Activated CD8-positive, alpha-beta memory T cell treated with anti-CD3 and anti-CD28 coated beads, Interleukin-2, amount 50 U/mL, for 48 hours (primary cell): ENCODE measurements around the gene GPC6.

ENCODE experiments used
- DNase-seq: peaks from one replicate; pipeline ENCODE4 v3.0.0-alpha.2; 2020

Gene GPC6

GRCh38 chr13:93708308-93709075 lies 481.9 kb downstream of the GPC6 start:
- DNase-seq: no peak

- no peak for DNase-seq
These were observed 483.1 kb downstream of the GPC6 start for GRCh38 chr13:93709506-93710244.

GRCh38 chr13:93714171-93714570 lies 487.6 kb downstream of the GPC6 start:
- DNase-seq: no peak

DNA sequence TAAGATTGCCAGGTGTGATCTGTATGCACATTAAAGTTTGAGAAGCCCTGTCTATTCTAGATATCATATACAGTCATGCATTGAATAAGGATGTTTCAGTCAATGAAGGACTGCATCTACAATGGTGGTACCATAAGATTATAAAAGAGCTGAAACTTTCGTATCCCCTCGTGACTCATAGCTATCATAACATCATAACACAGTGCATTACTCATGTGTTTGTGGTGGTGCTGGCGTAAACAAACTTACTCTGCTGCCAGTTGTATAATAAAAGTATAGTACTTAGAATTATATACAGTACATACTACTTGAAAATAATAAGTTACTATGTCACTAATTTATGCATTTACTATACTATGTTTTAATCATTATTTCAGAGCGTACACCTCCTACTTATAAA lies 489.3 kb downstream of the GPC6 start:
- DNase-seq: no peak

DNA sequence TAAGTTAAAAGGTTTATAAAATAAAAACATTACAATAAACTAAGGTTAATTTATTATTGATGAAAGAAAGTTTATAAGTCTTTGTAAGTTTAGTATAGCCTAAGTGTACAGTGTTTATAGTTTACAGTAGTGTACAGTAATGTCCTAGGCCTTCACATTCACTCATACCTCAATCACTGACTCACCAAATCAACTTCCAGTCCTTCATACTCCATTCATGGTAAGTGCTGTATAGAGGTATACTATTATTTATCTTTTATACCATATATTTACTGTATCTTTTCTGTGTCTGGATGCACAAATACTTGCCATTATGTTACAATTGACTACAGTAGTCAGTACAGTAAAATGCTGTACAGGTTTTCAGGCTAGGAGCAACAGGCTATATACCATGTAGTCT lies 490.0 kb downstream of the GPC6 start:
- no peak for DNase-seq

DNA sequence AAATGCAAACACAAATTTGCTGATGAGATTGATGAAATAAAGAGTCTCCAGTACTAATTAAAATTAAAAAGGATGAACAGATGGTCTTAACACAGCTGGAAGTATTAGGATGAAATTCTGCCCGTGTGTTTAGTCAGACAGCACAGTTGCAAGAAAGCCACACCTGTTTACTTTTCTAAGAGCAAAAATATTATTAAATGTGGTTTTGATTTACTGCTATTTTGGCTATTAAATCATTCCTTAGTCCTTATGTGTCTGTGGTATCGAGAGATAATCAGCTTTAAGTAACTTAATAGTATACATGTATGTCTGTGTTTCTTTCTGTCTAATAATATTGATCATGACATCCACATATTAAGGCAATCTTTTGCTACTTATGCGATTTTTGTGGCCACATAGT lies 494.9 kb downstream of the GPC6 start:
- no peak for DNase-seq

GRCh38 chr13:93723316-93723715 lies 496.7 kb downstream of the GPC6 start:
- DNase-seq: no peak

DNA sequence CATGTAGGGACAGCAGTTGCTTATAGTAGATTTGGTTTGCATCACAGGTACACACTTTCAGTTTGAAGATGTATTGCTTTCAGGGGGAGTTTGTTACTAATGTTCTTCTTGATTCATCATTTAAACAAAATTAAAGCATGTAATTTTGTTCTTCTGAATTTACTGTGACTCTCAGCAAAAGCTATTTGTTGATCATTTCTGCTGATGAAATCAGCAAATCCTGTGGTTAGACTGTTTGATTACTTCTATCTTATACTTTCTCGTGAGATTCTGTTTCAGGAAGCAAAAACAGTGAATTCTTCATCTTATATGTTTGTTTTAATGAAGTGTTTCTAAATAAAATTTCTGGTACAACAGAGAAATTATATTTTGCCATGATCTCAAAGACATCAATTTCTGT lies 497.6 kb downstream of the GPC6 start:
- no peak for DNase-seq

- DNase-seq: no peak
These were observed 499.8 kb downstream of the GPC6 start for GRCh38 chr13:93726173-93726957.

DNA sequence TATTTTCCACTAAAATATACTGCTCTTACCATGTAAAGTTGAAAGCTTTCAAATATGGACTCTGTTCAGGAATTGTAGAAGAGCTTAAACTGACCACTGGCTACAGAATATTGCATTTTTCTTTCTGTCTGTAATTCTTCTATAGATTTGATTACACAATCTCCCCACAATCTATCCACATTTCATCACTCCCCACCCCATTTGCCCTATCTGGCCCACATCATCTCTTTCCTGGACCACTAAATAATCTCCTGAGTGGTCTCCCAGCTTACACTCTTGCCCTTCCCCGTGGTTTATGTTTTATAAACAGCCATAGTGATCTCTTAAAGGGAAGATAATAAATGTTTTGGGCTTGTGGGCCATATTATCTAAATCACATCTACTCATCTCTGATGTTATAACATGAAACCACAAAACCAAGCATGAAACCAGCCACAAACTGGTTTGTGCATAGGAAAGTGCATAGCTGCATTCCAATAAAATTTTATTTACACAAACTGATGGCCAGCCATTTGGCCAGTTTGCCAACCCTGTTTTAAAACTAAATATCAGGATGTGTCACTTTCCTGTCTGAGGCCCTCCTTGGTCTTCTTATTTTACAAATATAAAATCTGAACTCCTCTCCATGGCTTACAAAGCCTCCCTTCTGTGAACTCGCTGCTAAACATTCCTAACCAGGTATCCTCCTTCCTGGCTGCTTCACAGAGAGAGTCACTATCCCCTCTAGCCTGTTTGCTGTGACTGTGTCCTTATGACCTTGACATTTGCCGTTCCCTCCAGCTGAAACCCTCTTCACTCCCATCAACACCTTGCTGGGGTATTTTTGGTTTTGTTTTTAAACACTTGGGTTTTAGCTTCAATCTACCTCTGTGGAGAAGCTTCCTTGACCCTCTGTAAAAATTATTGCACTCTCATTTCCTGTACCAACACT lies 500.9 kb downstream of the GPC6 start:
- no peak for DNase-seq

DNA sequence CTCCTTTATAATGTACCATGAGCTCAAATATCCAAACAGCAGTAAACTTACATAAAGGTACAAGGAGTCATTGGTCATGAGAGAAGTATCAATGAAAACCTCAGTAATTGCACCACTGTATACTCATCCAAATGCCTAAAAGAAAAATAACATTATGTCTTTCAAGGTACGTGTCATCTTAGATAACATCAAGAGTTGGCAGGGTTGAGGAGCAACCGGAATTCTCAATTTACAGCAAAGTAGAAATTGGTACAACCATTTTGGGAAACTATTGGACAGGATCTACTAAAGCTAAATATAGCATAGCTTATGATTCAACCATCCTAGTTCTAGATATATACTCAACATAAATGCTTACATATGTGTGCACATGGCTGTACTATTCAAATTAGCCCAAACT lies 502.8 kb downstream of the GPC6 start:
- no peak for DNase-seq

- DNase-seq: no peak
These were observed 504.2 kb downstream of the GPC6 start for GRCh38 chr13:93730780-93731179.

- no peak for DNase-seq
These were observed 505.6 kb downstream of the GPC6 start for GRCh38 chr13:93732186-93732585.

- no peak for DNase-seq
These were observed 509.5 kb downstream of the GPC6 start for GRCh38 chr13:93736081-93736480.

DNA sequence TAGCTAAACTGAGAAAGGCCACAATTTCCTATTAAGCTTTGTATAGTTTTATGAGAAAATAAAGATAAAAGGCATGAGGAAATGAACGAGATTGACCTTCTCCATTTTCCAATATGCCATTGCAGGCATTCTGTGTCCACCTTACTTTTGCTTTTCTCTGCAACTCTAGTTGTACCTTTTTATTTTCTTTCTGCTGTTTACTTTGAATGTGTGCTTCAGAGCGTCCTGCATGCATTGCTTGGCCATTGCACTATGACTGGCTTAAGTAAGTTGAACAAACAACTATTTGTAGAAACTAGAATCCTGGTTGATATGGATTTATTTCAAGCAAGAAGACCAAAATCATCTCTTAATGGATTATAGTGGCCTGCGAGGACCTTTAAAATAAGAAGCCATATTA lies 510.3 kb downstream of the GPC6 start:
- DNase-seq: no peak

DNA sequence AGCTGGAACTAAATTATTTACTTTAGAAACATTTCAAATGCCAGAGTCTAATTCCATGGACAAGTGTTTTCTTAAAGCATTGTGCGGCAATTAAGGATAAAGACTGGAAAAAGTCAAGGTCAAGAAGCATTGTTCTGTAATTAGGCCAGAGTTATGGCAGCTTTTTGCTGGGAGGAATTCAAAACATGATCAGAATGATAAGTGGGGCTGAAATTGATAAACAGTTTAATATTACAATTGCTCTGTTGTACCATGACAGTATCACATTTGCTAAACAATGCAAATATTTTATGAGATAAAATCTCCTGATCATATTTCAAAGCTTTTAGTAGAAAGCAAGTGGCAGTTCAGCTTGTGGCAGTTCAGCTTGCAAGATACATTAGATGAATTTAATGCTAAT lies 513.7 kb downstream of the GPC6 start:
- DNase-seq: no peak

- no peak for DNase-seq
These were observed 517.4 kb downstream of the GPC6 start for GRCh38 chr13:93744033-93744432.

GRCh38 chr13:93744886-93745285 lies 518.3 kb downstream of the GPC6 start:
- no peak for DNase-seq

DNA sequence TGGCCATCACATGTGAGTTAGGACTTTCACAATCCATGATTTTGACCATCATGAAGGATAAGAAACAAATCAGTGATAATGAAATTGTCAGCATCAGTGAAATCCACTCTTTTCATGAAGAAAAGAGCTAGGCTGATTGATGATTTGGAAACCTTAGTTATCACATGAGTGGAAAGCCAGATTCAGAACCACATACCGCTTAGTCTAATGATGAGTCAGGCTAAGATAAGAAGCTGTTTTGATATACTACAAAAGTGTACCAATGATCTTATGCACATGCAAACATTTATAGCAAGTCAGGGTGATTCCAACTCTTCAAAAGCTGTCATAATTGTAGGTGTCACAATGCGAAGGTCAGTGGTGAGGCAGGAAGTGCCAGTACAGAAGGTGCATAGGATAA lies 519.3 kb downstream of the GPC6 start:
- no peak for DNase-seq

- DNase-seq: no peak
These were observed 520.0 kb downstream of the GPC6 start for GRCh38 chr13:93746589-93746988.

GRCh38 chr13:93750676-93751075 lies 524.1 kb downstream of the GPC6 start:
- no peak for DNase-seq

- no peak for DNase-seq
These were observed 524.5 kb downstream of the GPC6 start for GRCh38 chr13:93751117-93751516.

DNA sequence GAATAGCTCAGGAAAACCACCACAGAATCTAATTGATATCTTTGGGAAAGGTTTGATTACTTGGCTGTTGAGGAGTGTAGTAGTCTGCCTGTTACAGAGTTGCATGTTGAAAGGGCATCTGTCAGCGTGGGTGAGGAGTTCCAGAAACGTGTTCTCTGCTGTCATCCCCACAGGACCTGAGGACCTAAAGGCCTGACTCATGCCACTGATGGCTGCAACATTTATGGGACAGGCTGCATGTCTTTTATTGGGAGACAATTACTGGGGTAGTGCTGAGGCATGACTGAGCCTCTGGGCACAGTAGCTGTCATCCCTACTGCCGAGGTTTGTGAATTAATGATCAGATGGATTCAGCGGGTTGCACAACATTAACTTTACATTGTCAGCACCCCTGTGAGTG lies 525.9 kb downstream of the GPC6 start:
- no peak for DNase-seq
